ENCODE results near the gene ASCC3.

The ASCC3 gene

GRCh38 chr6:100484474-100484873, 396.7 kb downstream of the ASCC3 start:
- no peak for DNase-seq

GRCh38 chr6:100482698-100483097, 398.4 kb downstream of the ASCC3 start:
- peak; percentile 74 for DNase-seq

- peak; percentile 50 for DNase-seq
These were observed 401.7 kb downstream of the ASCC3 start for GRCh38 chr6:100479179-100480035.

GRCh38 chr6:100475554-100476320, 405.4 kb downstream of the ASCC3 start:
- peak; percentile 27 for DNase-seq

GRCh38 chr6:100473182-100473581, 407.9 kb downstream of the ASCC3 start:
- no peak for DNase-seq

GRCh38 chr6:100472674-100473073, 408.5 kb downstream of the ASCC3 start:
- peak; percentile 36 for DNase-seq

GRCh38 chr6:100470422-100471120, 410.6 kb downstream of the ASCC3 start:
- no peak for DNase-seq

- DNase-seq = no peak
These were observed 411.8 kb downstream of the ASCC3 start for GRCh38 chr6:100469101-100469859.

- no peak for DNase-seq
These were observed 413.0 kb downstream of the ASCC3 start for GRCh38 chr6:100468016-100468622.

GRCh38 chr6:100467129-100468015, 413.8 kb downstream of the ASCC3 start:
- no peak for DNase-seq

GRCh38 chr6:100466410-100467128, 414.6 kb downstream of the ASCC3 start:
- DNase-seq = peak; percentile 86

GRCh38 chr6:100465701-100466409, 415.3 kb downstream of the ASCC3 start:
- peak; percentile 37 for DNase-seq

- DNase-seq = no peak
These were observed 416.0 kb downstream of the ASCC3 start, which contains the start of gene SIM1 for GRCh38 chr6:100464903-100465700. TSS of gene SIM1 (minus strand) at chr6:100464921. CDS start at chr6:100463468, 1,453 bp downstream.

GRCh38 chr6:100464162-100464851, 416.8 kb downstream of the ASCC3 start:
- no peak for DNase-seq

- DNase-seq = no peak
These were observed 417.4 kb downstream of the ASCC3 start for GRCh38 chr6:100463630-100464161.

GRCh38 chr6:100462706-100463629, 418.2 kb downstream of the ASCC3 start:
- peak; percentile 57 for DNase-seq
